AG10803 (cell line): ENCODE measurements around the gene UBQLN4.
A peak's percentile ranks its signal among the peaks of the same experiment; 100 is the strongest.

Experiments used
- DNase-seq: peaks from one replicate; pipeline ENCODE4 v3.0.0; 2010; ENCODE audit warnings: low read depth
- H3K4me3 ChIP-seq: 2 replicates; pipeline ENCODE4 v1.5.1; 2011; ENCODE audit warnings: mild to moderate bottlenecking, low read length, control low read depth
- TF ChIP-seq, protein P1 (sequence below): conservative IDR thresholded peaks from 2 replicates; pipeline ENCODE4 v1.5.1; 2011; ENCODE audit warnings: mild to moderate bottlenecking, low read length, control low read depth, inconsistent platforms

UBQLN4 gene

DNA sequence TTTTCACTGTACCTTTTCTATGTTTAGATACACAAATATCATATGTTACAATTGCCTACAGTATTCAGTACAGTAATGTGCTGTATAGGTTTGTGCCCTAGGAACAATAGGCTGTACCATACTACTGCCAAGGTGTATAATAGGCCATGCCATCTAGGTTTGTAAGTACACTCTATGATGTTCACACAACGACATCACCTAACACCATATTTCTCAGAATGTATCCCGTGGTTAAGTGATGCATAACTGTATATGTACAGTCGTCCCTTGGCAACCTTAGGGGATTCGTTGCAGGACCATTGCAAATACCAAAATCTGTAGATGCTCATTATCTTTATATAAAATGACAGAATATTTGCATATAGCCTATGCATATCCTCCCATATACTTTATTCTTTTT is 27.0 kb downstream of the UBQLN4 start:
- DNase-seq = no peak
- TF ChIP-seq, protein P1, sequence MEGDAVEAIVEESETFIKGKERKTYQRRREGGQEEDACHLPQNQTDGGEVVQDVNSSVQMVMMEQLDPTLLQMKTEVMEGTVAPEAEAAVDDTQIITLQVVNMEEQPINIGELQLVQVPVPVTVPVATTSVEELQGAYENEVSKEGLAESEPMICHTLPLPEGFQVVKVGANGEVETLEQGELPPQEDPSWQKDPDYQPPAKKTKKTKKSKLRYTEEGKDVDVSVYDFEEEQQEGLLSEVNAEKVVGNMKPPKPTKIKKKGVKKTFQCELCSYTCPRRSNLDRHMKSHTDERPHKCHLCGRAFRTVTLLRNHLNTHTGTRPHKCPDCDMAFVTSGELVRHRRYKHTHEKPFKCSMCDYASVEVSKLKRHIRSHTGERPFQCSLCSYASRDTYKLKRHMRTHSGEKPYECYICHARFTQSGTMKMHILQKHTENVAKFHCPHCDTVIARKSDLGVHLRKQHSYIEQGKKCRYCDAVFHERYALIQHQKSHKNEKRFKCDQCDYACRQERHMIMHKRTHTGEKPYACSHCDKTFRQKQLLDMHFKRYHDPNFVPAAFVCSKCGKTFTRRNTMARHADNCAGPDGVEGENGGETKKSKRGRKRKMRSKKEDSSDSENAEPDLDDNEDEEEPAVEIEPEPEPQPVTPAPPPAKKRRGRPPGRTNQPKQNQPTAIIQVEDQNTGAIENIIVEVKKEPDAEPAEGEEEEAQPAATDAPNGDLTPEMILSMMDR = no peak

DNA sequence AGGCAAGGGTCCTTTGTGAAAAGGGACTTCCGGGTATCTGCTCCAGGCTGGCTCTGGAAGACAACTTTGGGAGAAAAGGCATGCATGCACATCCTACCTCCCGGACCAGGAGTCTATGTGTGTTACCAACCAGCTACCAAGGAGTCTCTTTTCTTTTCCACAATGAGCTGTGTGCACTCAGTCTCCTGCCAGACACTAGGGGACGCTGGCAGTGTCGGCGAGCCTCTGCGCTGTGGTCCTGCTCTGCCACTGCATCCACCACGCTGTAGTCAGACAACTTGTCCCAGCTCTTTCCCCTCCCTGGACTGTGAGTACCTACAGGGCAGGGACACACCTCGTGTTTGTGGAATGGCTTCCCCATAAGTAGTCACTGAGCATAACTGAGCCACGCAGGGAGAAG is 27.7 kb downstream of the UBQLN4 start:
- no peak for DNase-seq
- no peak overlapping the region for H3K4me3 ChIP-seq
- TF ChIP-seq, protein P1 = peak; percentile 57

More for the DNA sequence above, 27.0 kb downstream of the UBQLN4 start:
- no peak overlapping the region for H3K4me3 ChIP-seq

DNA sequence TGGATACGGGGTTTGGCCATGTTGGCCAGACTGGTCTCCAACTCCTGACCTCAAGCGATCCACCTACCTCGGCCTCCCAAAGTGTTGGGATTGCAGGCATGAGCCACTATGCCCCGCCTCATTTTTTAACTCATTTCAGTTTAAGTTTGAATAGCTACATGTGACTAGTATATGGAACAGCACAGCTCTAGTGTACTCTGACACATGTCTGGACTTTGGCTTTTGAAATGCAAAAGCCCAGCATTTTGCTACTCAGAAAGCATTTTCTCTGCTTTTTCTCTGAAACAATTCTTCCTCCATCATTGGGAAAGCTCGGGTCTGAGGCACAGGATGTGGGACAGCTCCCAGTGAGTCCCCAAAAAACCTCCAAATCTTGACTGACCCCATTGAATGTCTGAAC is 28.8 kb downstream of the UBQLN4 start:
- no peak overlapping the region for H3K4me3 ChIP-seq
- DNase-seq = no peak
- TF ChIP-seq, protein P1 = no peak

DNA sequence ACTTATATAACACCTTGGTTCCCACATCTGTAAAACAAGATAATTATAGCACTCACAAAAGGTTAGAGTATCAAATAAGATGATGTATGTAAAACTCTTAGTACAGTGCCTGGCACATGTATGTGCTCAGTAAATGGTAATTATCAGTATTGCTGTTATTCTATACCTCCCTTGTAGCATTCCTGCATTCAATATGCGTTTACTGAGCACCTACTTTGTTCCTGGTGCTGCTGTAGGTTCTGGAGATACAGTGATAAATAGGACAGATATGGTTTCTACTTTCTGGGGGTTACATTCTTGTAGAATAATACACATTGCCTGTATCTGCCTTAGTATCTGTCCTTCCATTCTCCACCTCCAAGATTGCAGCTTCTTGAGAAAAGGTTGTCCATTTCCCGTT is 31.6 kb downstream of the UBQLN4 start:
- no peak for DNase-seq
- TF ChIP-seq, protein P1 = no peak
- H3K4me3 ChIP-seq = no peak overlapping the region

DNA sequence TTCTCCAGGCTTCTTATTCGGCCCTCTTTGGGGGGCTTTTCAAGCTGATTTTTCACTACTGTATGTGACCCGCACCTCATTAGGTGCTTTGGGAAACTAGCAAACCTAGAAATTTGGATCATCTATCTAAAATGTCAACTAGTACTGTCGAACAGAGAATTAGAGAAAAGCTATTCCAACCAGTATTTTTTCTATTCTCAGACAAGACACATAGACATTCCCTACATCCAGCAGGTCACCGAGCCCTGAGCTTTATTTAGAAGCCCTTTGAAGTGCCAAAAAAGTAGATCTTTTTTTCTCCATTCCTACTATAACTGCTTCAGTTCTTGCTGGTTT is 32.5 kb downstream of the UBQLN4 start:
- no peak for DNase-seq
- peak overlapping the region; percentile 86 for H3K4me3 ChIP-seq
- TF ChIP-seq, protein P1 = no peak

DNA sequence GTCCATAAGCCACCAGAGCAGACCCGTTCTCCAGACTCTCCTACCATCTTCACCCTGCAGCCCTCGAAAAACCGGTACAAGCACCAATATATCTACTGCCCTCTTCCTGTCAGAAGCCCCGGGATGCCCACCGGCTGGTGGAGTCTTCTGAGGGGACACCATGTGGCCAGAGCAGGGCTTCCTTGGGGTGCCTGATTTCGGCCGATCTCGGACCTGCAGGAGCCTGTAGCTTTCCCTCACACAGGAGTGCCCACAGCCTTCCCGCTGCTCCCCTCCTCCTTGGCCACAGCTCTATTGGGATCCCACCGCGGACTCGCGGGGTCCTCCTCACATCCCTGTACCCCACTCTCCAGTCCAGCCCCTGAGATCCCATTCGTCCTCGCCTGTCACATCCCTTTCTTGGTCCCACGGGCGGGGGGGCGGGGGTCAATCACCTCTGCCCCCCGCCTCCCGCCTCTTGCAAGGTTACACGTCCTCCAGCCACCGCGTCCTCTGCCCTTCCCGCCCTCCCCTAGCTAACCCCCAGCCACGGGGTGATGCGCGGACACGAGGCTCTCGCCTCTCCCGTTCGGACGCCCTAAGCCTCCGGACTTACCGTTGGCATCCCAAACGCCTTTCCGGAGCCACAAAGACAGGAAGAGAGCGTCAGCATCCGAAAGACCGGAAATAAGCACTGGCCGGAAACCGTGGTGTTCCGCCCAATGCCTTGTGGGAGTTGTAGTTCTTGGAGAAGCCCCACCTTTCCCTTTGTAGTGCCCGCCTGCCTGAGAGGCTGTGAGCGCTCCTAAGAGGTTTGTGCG is 33.1 kb downstream of the UBQLN4 start, which contains the start of gene SSR2:
SSR2 (minus strand) TSS at position 659 of the 800 bp plus-strand sequence. CDS start 784 bp downstream, outside the sequence.
- TF ChIP-seq, protein P1 = 0 out of 2 replicates have a peak, but pooled peaks have one; percentile 5
- DNase-seq = peak; percentile 86
- H3K4me3 ChIP-seq = peak within 1 kb of the TSS; percentile 86

DNA sequence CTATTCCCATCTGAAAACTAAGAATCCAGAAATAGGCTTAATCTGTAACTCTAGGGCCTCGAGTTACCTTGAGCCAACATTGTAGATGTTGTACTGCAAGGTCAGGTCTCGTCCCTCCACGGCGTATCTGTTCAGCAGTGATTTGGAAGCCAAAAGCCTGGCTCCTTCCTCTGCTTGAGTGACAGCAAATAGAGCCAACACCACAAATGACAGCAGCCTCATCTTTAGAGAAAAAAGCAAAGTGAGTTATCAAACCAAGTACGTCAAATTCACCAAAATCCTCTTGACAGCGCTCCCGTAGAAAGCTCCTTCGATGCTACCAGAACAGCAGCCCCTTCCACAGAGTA is 33.7 kb downstream of the UBQLN4 start:
- TF ChIP-seq, protein P1 = no peak
- peak overlapping the region; percentile 86 for H3K4me3 ChIP-seq
- no peak for DNase-seq
